T-helper 2 cell treated with Interferon-gamma antibody and Interleukin-4, amounts not matched to agents 5 μg/mL and 100 μg/mL, for 36 hours (primary cell): Measurements from ENCODE around the gene NME2.
"Not testable (repeated sequence)": the region's sequence is repeated elsewhere in the genome, so short reads cannot be mapped to it uniquely, and the experiment has no call there.

Experiments used
- DNase-seq: peaks from one replicate; pipeline ENCODE4 v3.0.0; 2021; ENCODE audit warnings: low spot score
- H3K27ac Mint-ChIP-seq: one replicate; pipeline ENCODE4 v1.8.0; 2021; ENCODE audit warnings: mild to moderate bottlenecking, mixed read lengths
- H3K27me3 Mint-ChIP-seq: one replicate; pipeline ENCODE4 v1.8.0; 2021; ENCODE audit warnings: low read depth, mixed read lengths
- H3K36me3 Mint-ChIP-seq: one replicate; pipeline ENCODE4 v1.8.0; 2021; ENCODE audit warnings: low read depth, mixed read lengths
- H3K4me1 Mint-ChIP-seq: one replicate; pipeline ENCODE4 v1.8.0; 2021; ENCODE audit warnings: low read depth, mixed read lengths
- H3K4me3 Mint-ChIP-seq: one replicate; pipeline ENCODE4 v1.8.0; 2022; ENCODE audit warnings: mild to moderate bottlenecking, moderate library complexity, mixed read lengths
- H3K9me3 Mint-ChIP-seq: one replicate; pipeline ENCODE4 v1.8.0; 2021; ENCODE audit warnings: mixed read lengths

The NME2 gene

GRCh38 chr17:51166198-51166986 is at the start of gene NME2:
TSS of gene NME2 (plus strand) at chr17:51166411. CDS start at chr17:51166831, 420 bp downstream.
- no peaks in the 10 kb centered on the region for H3K27me3 Mint-ChIP-seq
- H3K4me3 Mint-ChIP-seq, result peak within 1 kb of the TSS; percentile 95
- peaks cover 46% of the 10 kb centered on the region for H3K36me3 Mint-ChIP-seq
- H3K4me1 Mint-ChIP-seq, result peaks cover 22% of the 10 kb centered on the region
- no peaks in the 10 kb centered on the region for H3K9me3 Mint-ChIP-seq
- peak within 1 kb of the TSS; percentile 98 for H3K27ac Mint-ChIP-seq
- DNase-seq, result peak; percentile 81

- Mint-ChIP-seq H3K27ac (peak overlapping the region; percentile 31), H3K9me3 (no peaks in the 10 kb centered on the region), H3K4me1 (peaks cover 44% of the 10 kb centered on the region), H3K36me3 (peaks cover 11% of the 10 kb centered on the region), H3K4me3 (peak overlapping the region; percentile 97), H3K27me3 (no peaks in the 10 kb centered on the region)
- no peak for DNase-seq
These were observed 47.6 kb upstream of the NME2 start for GRCh38 chr17:51118330-51119195.

GRCh38 chr17:51119415-51120356 is 46.5 kb upstream of the NME2 start:
- H3K36me3 Mint-ChIP-seq, result peaks cover 11% of the 10 kb centered on the region
- H3K4me1 Mint-ChIP-seq, result peaks cover 44% of the 10 kb centered on the region
- peak overlapping the region; percentile 98 for H3K27ac Mint-ChIP-seq

GRCh38 chr17:51120357-51120738 is 45.9 kb upstream of the NME2 start:
- peaks cover 7% of the 10 kb centered on the region for H3K36me3 Mint-ChIP-seq
- no peaks in the 10 kb centered on the region for H3K27me3 Mint-ChIP-seq
- H3K4me1 Mint-ChIP-seq, result peaks cover 44% of the 10 kb centered on the region
- no peaks in the 10 kb centered on the region for H3K9me3 Mint-ChIP-seq
- H3K27ac Mint-ChIP-seq, result peak overlapping the region; percentile 98
- H3K4me3 Mint-ChIP-seq, result peak overlapping the region; percentile 97
- peak; percentile 35 for DNase-seq

More at GRCh38 chr17:51119415-51120356, 46.5 kb upstream of the NME2 start:
- peak; percentile 45 for DNase-seq
- Mint-ChIP-seq H3K4me3 (peak overlapping the region; percentile 97), H3K27me3 (no peaks in the 10 kb centered on the region), H3K9me3 (no peaks in the 10 kb centered on the region)

- Mint-ChIP-seq H3K27me3 (no peaks in the 10 kb centered on the region), H3K27ac (peak within 1 kb of the TSS; percentile 98), H3K36me3 (peaks cover 7% of the 10 kb centered on the region), H3K4me1 (peaks cover 40% of the 10 kb centered on the region), H3K4me3 (peak within 1 kb of the TSS; percentile 97), H3K9me3 (no peaks in the 10 kb centered on the region)
- DNase-seq, result peak; percentile 95
These were observed 45.2 kb upstream of the NME2 start, which contains the start of gene SPAG9 for GRCh38 chr17:51120739-51121619. TSS of gene SPAG9 (minus strand) at chr17:51120868. CDS start at chr17:51120656, 212 bp downstream.

GRCh38 chr17:51121620-51122472 is 44.4 kb upstream of the NME2 start:
- Mint-ChIP-seq H3K36me3 (peaks cover 5% of the 10 kb centered on the region), H3K27me3 (no peaks in the 10 kb centered on the region), H3K4me3 (peak overlapping the region; percentile 85), H3K4me1 (peaks cover 36% of the 10 kb centered on the region), H3K9me3 (no peaks in the 10 kb centered on the region), H3K27ac (peak overlapping the region; percentile 97)
- peak; percentile 93 for DNase-seq

GRCh38 chr17:51122473-51123115 is 43.6 kb upstream of the NME2 start:
- H3K9me3 Mint-ChIP-seq, DNase-seq, H3K36me3 Mint-ChIP-seq, H3K27me3 Mint-ChIP-seq: not testable (repeated sequence)
- Mint-ChIP-seq H3K4me3 (peak overlapping the region; percentile 7), H3K27ac (peak overlapping the region; percentile 97), H3K4me1 (peaks cover 29% of the 10 kb centered on the region)

- Mint-ChIP-seq H3K4me1 (peaks cover 12% of the 10 kb centered on the region), H3K9me3 (no peaks in the 10 kb centered on the region), H3K36me3 (no peaks in the 10 kb centered on the region), H3K4me3 (no peak overlapping the region), H3K27ac (no peak overlapping the region), H3K27me3 (no peaks in the 10 kb centered on the region)
- DNase-seq, result no peak
These were observed 41.3 kb upstream of the NME2 start for GRCh38 chr17:51124640-51125503.

- Mint-ChIP-seq H3K4me3 (no peak overlapping the region), H3K27ac (no peak overlapping the region)
These were observed 38.1 kb upstream of the NME2 start for GRCh38 chr17:51128076-51128475.

GRCh38 chr17:51132964-51133319 is 33.3 kb upstream of the NME2 start:
- Mint-ChIP-seq H3K9me3 (no peaks in the 10 kb centered on the region), H3K4me1 (peaks cover 9% of the 10 kb centered on the region), H3K27me3 (no peaks in the 10 kb centered on the region), H3K27ac (no peak overlapping the region), H3K36me3 (no peaks in the 10 kb centered on the region), H3K4me3 (no peak overlapping the region)
- no peak for DNase-seq

More at GRCh38 chr17:51128076-51128475, 38.1 kb upstream of the NME2 start:
- Mint-ChIP-seq H3K4me1 (peaks cover 5% of the 10 kb centered on the region), H3K36me3 (no peaks in the 10 kb centered on the region), H3K9me3 (no peaks in the 10 kb centered on the region), H3K27me3 (no peaks in the 10 kb centered on the region)
- no peak for DNase-seq

- Mint-ChIP-seq H3K9me3 (no peaks in the 10 kb centered on the region), H3K4me1 (peaks cover 9% of the 10 kb centered on the region), H3K36me3 (no peaks in the 10 kb centered on the region), H3K27me3 (no peaks in the 10 kb centered on the region), H3K27ac (no peak overlapping the region), H3K4me3 (no peak overlapping the region)
- no peak for DNase-seq
These were observed 32.8 kb upstream of the NME2 start for GRCh38 chr17:51133365-51133764.
